ENCODE measurements around the gene KDM3B.

KDM3B gene

GRCh38 chr5:138334867-138335447 is 17.5 kb upstream of the KDM3B start:
- Histone ChIP-seq H3K4me1 (ENCODE audit: low read depth, poor library complexity, severe bottlenecking) (peaks cover 41% of the 10 kb centered on the region), H3K27ac (no peak overlapping the region), H3K4me3 (IDR thresholded peaks at IDR 0.05; ENCODE audit: insufficient read depth, low read depth, low read length) (no peak overlapping the region), H4K20me1 (ENCODE audit: insufficient read depth) (0 out of 2 replicates have a peak, but pooled peaks cover 2% of the 10 kb centered on the region), H3K79me2 (ENCODE audit: insufficient read depth, low read depth) (peaks cover 30% of the 10 kb centered on the region), H2AFZ (ENCODE audit: low read depth) (no peak overlapping the region), H3K27me3 (ENCODE audit: insufficient read depth, low read depth) (no peaks in the 10 kb centered on the region), H3K9ac (no peak overlapping the region), H3K4me2 (no peak overlapping the region), H3K36me3 (ENCODE audit: insufficient read depth) (no peaks in the 10 kb centered on the region)
- no peak for TF ChIP-seq CTCF (conservative IDR thresholded peaks at IDR 0.05; ENCODE audit: low read depth, low read length)

GRCh38 chr5:138336952-138337684 is 15.4 kb upstream of the KDM3B start:
- no peak for TF ChIP-seq CTCF (conservative IDR thresholded peaks at IDR 0.05; ENCODE audit: low read depth, low read length)
- H3K27ac ChIP-seq, result peak overlapping the region; percentile 92
- H3K4me2 ChIP-seq, result peak overlapping the region; percentile 97; the same call in 1 of the 2 replicates
- H3K79me2 ChIP-seq (ENCODE audit: insufficient read depth, low read depth), result peaks cover 30% of the 10 kb centered on the region
- H3K9ac ChIP-seq, result peak overlapping the region; percentile 98
- peaks cover 40% of the 10 kb centered on the region for H3K4me1 ChIP-seq (ENCODE audit: low read depth, poor library complexity, severe bottlenecking)
- H2AFZ ChIP-seq (ENCODE audit: low read depth), result peak overlapping the region; percentile 83
- no peaks in the 10 kb centered on the region for H3K27me3 ChIP-seq (ENCODE audit: insufficient read depth, low read depth)
- H3K4me3 ChIP-seq (IDR thresholded peaks at IDR 0.05; ENCODE audit: insufficient read depth, low read depth, low read length), result peak overlapping the region; percentile 17
- H4K20me1 ChIP-seq (ENCODE audit: insufficient read depth), result 0 out of 2 replicates have a peak, but pooled peaks cover 2% of the 10 kb centered on the region
- H3K36me3 ChIP-seq (ENCODE audit: insufficient read depth), result no peaks in the 10 kb centered on the region

GRCh38 chr5:138337685-138338410 is 14.6 kb upstream of the KDM3B start, which contains the start of gene FAM53C:
TSS of gene FAM53C (plus strand) at chr5:138338266. CDS start at chr5:138341336, 3,070 bp downstream.
- TF ChIP-seq CTCF (conservative IDR thresholded peaks at IDR 0.05; ENCODE audit: low read depth, low read length), result no peak
- H4K20me1 ChIP-seq (ENCODE audit: insufficient read depth), result 0 out of 2 replicates have a peak, but pooled peaks cover 2% of the 10 kb centered on the region
- H2AFZ ChIP-seq (ENCODE audit: low read depth), result peak within 1 kb of the TSS; percentile 83
- peak within 1 kb of the TSS; percentile 17 for H3K4me3 ChIP-seq (IDR thresholded peaks at IDR 0.05; ENCODE audit: insufficient read depth, low read depth, low read length)
- H3K36me3 ChIP-seq (ENCODE audit: insufficient read depth), result no peaks in the 10 kb centered on the region
- peak within 1 kb of the TSS; percentile 98 for H3K9ac ChIP-seq
- H3K4me2 ChIP-seq, result peak within 1 kb of the TSS; percentile 97
- peak within 1 kb of the TSS; percentile 92 for H3K27ac ChIP-seq
- H3K4me1 ChIP-seq (ENCODE audit: low read depth, poor library complexity, severe bottlenecking), result peaks cover 33% of the 10 kb centered on the region
- H3K79me2 ChIP-seq (ENCODE audit: insufficient read depth, low read depth), result peaks cover 30% of the 10 kb centered on the region
- no peaks in the 10 kb centered on the region for H3K27me3 ChIP-seq (ENCODE audit: insufficient read depth, low read depth)

- H3K4me2 ChIP-seq, result peak overlapping the region; percentile 97
- H3K9ac ChIP-seq, result peak overlapping the region; percentile 98
- H3K79me2 ChIP-seq (ENCODE audit: insufficient read depth, low read depth), result peaks cover 30% of the 10 kb centered on the region
- no peak for TF ChIP-seq CTCF (conservative IDR thresholded peaks at IDR 0.05; ENCODE audit: low read depth, low read length)
- H3K4me3 ChIP-seq (IDR thresholded peaks at IDR 0.05; ENCODE audit: insufficient read depth, low read depth, low read length), result no peak overlapping the region
- peak overlapping the region; percentile 83 for H2AFZ ChIP-seq (ENCODE audit: low read depth)
- 0 out of 2 replicates have a peak, but pooled peaks cover 2% of the 10 kb centered on the region for H4K20me1 ChIP-seq (ENCODE audit: insufficient read depth)
- no peaks in the 10 kb centered on the region for H3K36me3 ChIP-seq (ENCODE audit: insufficient read depth)
- H3K27me3 ChIP-seq (ENCODE audit: insufficient read depth, low read depth), result no peaks in the 10 kb centered on the region
- H3K27ac ChIP-seq, result peak overlapping the region; percentile 92
- H3K4me1 ChIP-seq (ENCODE audit: low read depth, poor library complexity, severe bottlenecking), result peaks cover 31% of the 10 kb centered on the region
Observed at GRCh38 chr5:138338411-138339090, 13.9 kb upstream of the KDM3B start.

Data from KMS-11 (cell line).